ENCODE data around the gene SCFD2.

DNA sequence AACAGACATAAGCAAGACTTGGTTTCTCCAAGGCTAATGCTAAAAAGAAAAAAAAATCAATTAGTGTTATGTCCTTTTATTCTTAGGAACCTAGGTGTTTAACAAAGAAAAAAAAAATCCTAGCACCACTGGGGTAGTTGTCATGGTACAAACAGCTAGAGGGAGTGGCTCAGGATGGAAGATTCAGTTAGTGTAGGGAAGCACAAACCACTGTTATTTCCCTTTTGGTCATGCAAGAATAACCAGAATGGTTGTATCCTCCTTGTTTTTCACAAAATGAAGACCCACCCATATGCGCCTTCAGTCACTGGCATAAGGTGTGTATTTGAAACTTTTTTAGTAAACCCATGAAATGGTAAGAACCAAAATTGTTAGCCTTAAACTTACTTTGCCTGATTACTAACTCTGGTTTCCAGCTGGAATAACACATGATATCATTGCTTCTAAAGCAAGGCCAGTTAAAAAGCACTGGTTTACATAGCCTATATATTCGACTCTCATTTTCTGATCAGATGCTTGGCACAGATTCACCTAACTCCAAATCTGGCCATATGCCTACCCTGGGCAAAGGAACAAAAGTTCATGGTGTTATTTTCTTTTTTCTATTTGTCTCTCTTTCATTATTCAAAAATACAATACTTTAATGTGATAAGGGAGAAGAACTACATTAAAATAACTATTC is 132.6 kb downstream of the SCFD2 start:
- no peak for TF ChIP-seq POLR2A (IDR thresholded peaks at IDR 0.05)
- TF ChIP-seq, protein P1, sequence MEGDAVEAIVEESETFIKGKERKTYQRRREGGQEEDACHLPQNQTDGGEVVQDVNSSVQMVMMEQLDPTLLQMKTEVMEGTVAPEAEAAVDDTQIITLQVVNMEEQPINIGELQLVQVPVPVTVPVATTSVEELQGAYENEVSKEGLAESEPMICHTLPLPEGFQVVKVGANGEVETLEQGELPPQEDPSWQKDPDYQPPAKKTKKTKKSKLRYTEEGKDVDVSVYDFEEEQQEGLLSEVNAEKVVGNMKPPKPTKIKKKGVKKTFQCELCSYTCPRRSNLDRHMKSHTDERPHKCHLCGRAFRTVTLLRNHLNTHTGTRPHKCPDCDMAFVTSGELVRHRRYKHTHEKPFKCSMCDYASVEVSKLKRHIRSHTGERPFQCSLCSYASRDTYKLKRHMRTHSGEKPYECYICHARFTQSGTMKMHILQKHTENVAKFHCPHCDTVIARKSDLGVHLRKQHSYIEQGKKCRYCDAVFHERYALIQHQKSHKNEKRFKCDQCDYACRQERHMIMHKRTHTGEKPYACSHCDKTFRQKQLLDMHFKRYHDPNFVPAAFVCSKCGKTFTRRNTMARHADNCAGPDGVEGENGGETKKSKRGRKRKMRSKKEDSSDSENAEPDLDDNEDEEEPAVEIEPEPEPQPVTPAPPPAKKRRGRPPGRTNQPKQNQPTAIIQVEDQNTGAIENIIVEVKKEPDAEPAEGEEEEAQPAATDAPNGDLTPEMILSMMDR (IDR thresholded peaks at IDR 0.05), result no peak
